Measurements from ENCODE around the gene SMIM14.

GRCh38 chr4:39521253-39521919, 117.3 kb downstream of the SMIM14 start:
- TF ChIP-seq CTCF (IDR thresholded peaks at IDR 0.05) (no peak), EZH2 (IDR thresholded peaks at IDR 0.05) (no peak)

Measured in neural progenitor cell (in vitro differentiated cells).